HepG2 (cell line): ENCODE measurements around the gene SAPCD1. TPM values are rescaled to one million over a fixed set of nuclear protein-coding genes. Genes with fewer than 3 reads are reported as not detected.

Experiments used
- CBX1 ChIP-seq: IDR thresholded peaks from one replicate; pipeline ENCODE4 v1.6.1; 2016; ENCODE audit warnings: antibody characterized with exemption, low read depth
- GZF1 ChIP-seq: sonication (generic); formaldehyde crosslinking; IDR thresholded peaks from 2 replicates; pipeline ENCODE4 v1.5.1; 2020; ENCODE audit warnings: mild to moderate bottlenecking, missing genetic modification reagents
- HNF4A ChIP-seq: sonication (generic); formaldehyde crosslinking; IDR thresholded peaks from 2 replicates; pipeline ENCODE4 v1.4.0; 2020; ENCODE audit warnings: missing genetic modification reagents
- HOXA5 ChIP-seq: sonication (generic); formaldehyde crosslinking; IDR thresholded peaks from 2 replicates; pipeline ENCODE4 v1.4.0; 2020; ENCODE audit warnings: missing genetic modification reagents
- MED8 ChIP-seq: sonication (generic); formaldehyde crosslinking; IDR thresholded peaks from 2 replicates; pipeline ENCODE4 v1.8.1; 2023; ENCODE audit warnings: mild to moderate bottlenecking, missing genetic modification reagents; ENCODE audit not compliant: insufficient replicate concordance
- NCOR1 ChIP-seq: fragments of 200-600 bp; sonication (generic); IDR thresholded peaks from 2 replicates; pipeline ENCODE4 v1.7.0; 2017; ENCODE audit warnings: antibody characterized with exemption, low read length, borderline replicate concordance
- PAX8 ChIP-seq: sonication (generic); formaldehyde crosslinking; IDR thresholded peaks from 2 replicates; pipeline ENCODE4 v1.8.0; 2022; ENCODE audit warnings: mild to moderate bottlenecking, missing genetic modification reagents, borderline replicate concordance
- PCBP1 ChIP-seq: fragments of 200-400 bp; formaldehyde crosslinking; IDR thresholded peaks from 2 replicates; pipeline ENCODE4 v1.6.1; 2017; ENCODE audit warnings: mild to moderate bottlenecking, low read depth, low read length, borderline replicate concordance
- POLR2G ChIP-seq: fragments of 200-400 bp; formaldehyde crosslinking; IDR thresholded peaks from 2 replicates; pipeline ENCODE4 v1.6.1; 2018; ENCODE audit warnings: mild to moderate bottlenecking, low read depth, low read length, moderate library complexity
- PRMT3 ChIP-seq: sonication (generic); formaldehyde crosslinking; IDR thresholded peaks from 2 replicates; pipeline ENCODE4 v1.8.1; 2022; ENCODE audit warnings: low read depth, mild to moderate bottlenecking, moderate library complexity, missing genetic modification reagents, borderline replicate concordance
- RBFOX2 ChIP-seq: fragments of 200-400 bp; formaldehyde crosslinking; IDR thresholded peaks from 2 replicates; pipeline ENCODE4 v1.6.1; 2017; ENCODE audit warnings: low read depth, mild to moderate bottlenecking, low read length
- SAFB2 ChIP-seq: sonication (generic); formaldehyde crosslinking; IDR thresholded peaks from 2 replicates; pipeline ENCODE4 v1.5.1; 2020; ENCODE audit warnings: missing genetic modification reagents, low read depth, mild to moderate bottlenecking, borderline replicate concordance
- SATB2 ChIP-seq: sonication (generic); formaldehyde crosslinking; IDR thresholded peaks from 2 replicates; pipeline ENCODE4 v1.5.0; 2020; ENCODE audit warnings: missing genetic modification reagents
- SIN3B ChIP-seq: fragments of 150-350 bp; IDR thresholded peaks from 2 replicates; pipeline ENCODE4 v1.6.1; 2014; ENCODE audit warnings: low read length
- SNRNP70 ChIP-seq: fragments of 200-400 bp; formaldehyde crosslinking; IDR thresholded peaks from 2 replicates; pipeline ENCODE4 v1.6.1; 2017; ENCODE audit warnings: mild to moderate bottlenecking, low read depth, low read length, moderate library complexity
- SSRP1 ChIP-seq: IDR thresholded peaks from 2 replicates; pipeline ENCODE4 v1.6.1; 2016; ENCODE audit warnings: control low read depth
- ZBTB38 ChIP-seq: sonication (generic); formaldehyde crosslinking; IDR thresholded peaks from 2 replicates; pipeline ENCODE4 v1.5.1; 2020; ENCODE audit warnings: mild to moderate bottlenecking, missing genetic modification reagents
- ZNF224 ChIP-seq: sonication (generic); formaldehyde crosslinking; IDR thresholded peaks from 2 replicates; pipeline ENCODE4 v1.5.0; 2020; ENCODE audit warnings: mild to moderate bottlenecking, missing genetic modification reagents
- ZNF333 ChIP-seq: sonication (generic); formaldehyde crosslinking; IDR thresholded peaks from 2 replicates; pipeline ENCODE4 v1.4.0; 2020; ENCODE audit warnings: mild to moderate bottlenecking, missing genetic modification reagents, borderline replicate concordance
- ZNF33A ChIP-seq: sonication (generic); formaldehyde crosslinking; IDR thresholded peaks from 2 replicates; pipeline ENCODE4 v1.5.1; 2020; ENCODE audit warnings: missing genetic modification reagents, mild to moderate bottlenecking, moderate library complexity, borderline replicate concordance
- ZNF382 ChIP-seq: sonication (generic); formaldehyde crosslinking; IDR thresholded peaks from 2 replicates; pipeline ENCODE4 v1.5.0; 2020; ENCODE audit warnings: missing genetic modification reagents, mild to moderate bottlenecking, borderline replicate concordance
- ZNF446 ChIP-seq: sonication (generic); formaldehyde crosslinking; IDR thresholded peaks from 2 replicates; pipeline ENCODE4 v1.5.0; 2020; ENCODE audit warnings: mild to moderate bottlenecking, missing genetic modification reagents
- ZNF607 ChIP-seq: sonication (generic); formaldehyde crosslinking; IDR thresholded peaks from 2 replicates; pipeline ENCODE4 v1.5.1; 2020; ENCODE audit warnings: missing genetic modification reagents, mild to moderate bottlenecking, borderline replicate concordance
- ZNF776 ChIP-seq: sonication (generic); formaldehyde crosslinking; IDR thresholded peaks from 2 replicates; pipeline ENCODE4 v1.4.0; 2020; ENCODE audit warnings: mild to moderate bottlenecking, missing genetic modification reagents
- polyA plus RNA-seq, 8 experiments: library from polyadenylated mRNA; depleted of rRNA in 3 of 8; stranded (reverse) in 7 of 8; unstranded in 1 of 8; fragments of >200 nt; fragmentation: Illumina TruSeq in 4 of 8; extraction: Trizol in 4 of 8; gene quantifications; 2 replicates each; pipeline versions ENCODE4 v1.2.1 to v1.2.3, GENCODE V29; 2011 to 2016; ENCODE audit warnings: low read depth in 4 of 8, missing spikeins in 1 of 8, mixed read lengths in 1 of 8; ENCODE audit not compliant: insufficient read depth in 1 of 8
- total RNA-seq, 5 experiments: library from RNA; depleted of rRNA; stranded (reverse); fragments of >200 nt; fragmentation: Illumina TruSeq; extraction: Trizol; gene quantifications; 2 replicates each; pipeline ENCODE4 v1.2.3, GENCODE V29; 2016; ENCODE audit warnings: low read depth in 1 of 5
- TF ChIP-seq, protein P1 (sequence below): sonication (generic); formaldehyde crosslinking; IDR thresholded peaks from 2 replicates; pipeline ENCODE4 v1.5.0; 2020; ENCODE audit warnings: missing genetic modification reagents
- TF ChIP-seq, protein P2 (sequence below): sonication (generic); formaldehyde crosslinking; IDR thresholded peaks from 2 replicates; pipeline ENCODE4 v1.4.0; 2020; ENCODE audit warnings: missing genetic modification reagents
- TF ChIP-seq, protein P3 (sequence below): sonication (generic); formaldehyde crosslinking; IDR thresholded peaks from 2 replicates; pipeline ENCODE4 v1.8.1; 2023; ENCODE audit warnings: mild to moderate bottlenecking, moderate library complexity, missing genetic modification reagents
- TF ChIP-seq, protein P4 (sequence below): IDR thresholded peaks from 2 replicates; pipeline ENCODE4 v1.6.1; 2016; ENCODE audit warnings: missing compliant biosample characterization, missing genetic modification reagents, borderline replicate concordance

The SAPCD1 gene
- total and polyA plus RNA-seq, 2 of the 13 experiments (the other 11 are each of a cell fraction or from before 2014, with no cell fraction given) = 2.5 to 3.9 TPM

DNA sequence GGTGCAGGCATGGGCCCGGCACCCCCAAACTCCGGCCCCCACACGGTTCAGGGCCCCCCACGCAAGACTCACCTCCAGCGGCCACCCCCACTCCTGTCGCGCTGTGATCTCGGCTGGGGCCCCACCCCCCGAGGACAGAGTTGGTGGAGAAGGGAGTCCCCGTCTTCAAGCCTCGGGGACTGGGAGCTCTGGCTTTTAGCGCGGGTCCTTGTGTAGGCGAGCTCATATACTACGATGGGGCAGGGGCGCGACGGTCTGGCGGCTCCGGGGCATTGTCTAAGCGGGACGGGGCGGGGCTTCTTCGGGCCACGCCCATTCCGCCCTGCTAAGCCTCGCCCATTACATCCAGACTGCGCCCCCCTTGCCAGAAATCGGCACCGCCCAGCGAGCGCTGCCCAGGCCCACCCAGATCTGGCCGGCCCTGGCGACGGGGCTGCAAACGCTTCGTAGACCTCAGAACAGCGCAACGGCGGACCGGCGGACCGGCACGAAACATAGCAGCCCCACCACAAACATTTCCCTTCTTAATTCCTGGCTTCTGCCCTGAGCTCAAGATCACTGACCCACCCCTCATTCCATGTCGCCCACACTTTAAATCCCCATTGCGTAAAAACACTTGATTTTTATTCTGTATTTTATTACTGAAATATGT, 32.4 kb upstream of the SAPCD1 start (continued):
- TF ChIP-seq SNRNP70 (peak; percentile 82; the same call in 1 of the 2 replicates), SAFB2 (no peak), NCOR1 (peak; percentile 79), SIN3B (no peak), ZNF607 (CRISPR knock-in tag) (peak; percentile 95), PCBP1 (peak; percentile 97; the same call in 1 of the 2 replicates), HNF4A (CRISPR knock-in tag) (0 out of 2 replicates have a peak, but pooled peaks have one; percentile 2), PRMT3 (CRISPR knock-in tag) (peak; percentile 94), ZBTB38 (peak; percentile 98), ZNF333 (peak; percentile 56; the same call in 1 of the 2 replicates), PAX8 (CRISPR knock-in tag) (0 out of 2 replicates have a peak, but pooled peaks have one; percentile 58), GZF1 (CRISPR knock-in tag) (0 out of 2 replicates have a peak, but pooled peaks have one; percentile 41), HOXA5 (no peak), CBX1 (peak; percentile 1), SATB2 (CRISPR knock-in tag) (peak; percentile 40; the same call in 1 of the 2 replicates), MED8 (CRISPR knock-in tag) (peak; percentile 22), RBFOX2 (peak; percentile 99), ZNF446 (CRISPR knock-in tag) (0 out of 2 replicates have a peak, but pooled peaks have one; percentile 74), ZNF33A (CRISPR knock-in tag) (peak; percentile 98), SSRP1 (CRISPR knock-in tag) (peak; percentile 79; the same call in 1 of the 2 replicates), ZNF382 (CRISPR knock-in tag) (no peak), POLR2G (peak; percentile 97), ZNF776 (CRISPR knock-in tag) (peak; percentile 61), ZNF224 (CRISPR knock-in tag) (peak; percentile 70; the same call in 1 of the 2 replicates)
- TF ChIP-seq, protein P1, sequence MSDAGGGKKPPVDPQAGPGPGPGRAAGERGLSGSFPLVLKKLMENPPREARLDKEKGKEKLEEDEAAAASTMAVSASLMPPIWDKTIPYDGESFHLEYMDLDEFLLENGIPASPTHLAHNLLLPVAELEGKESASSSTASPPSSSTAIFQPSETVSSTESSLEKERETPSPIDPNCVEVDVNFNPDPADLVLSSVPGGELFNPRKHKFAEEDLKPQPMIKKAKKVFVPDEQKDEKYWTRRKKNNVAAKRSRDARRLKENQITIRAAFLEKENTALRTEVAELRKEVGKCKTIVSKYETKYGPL (CRISPR knock-in tag) = no peak
- TF ChIP-seq, protein P2, sequence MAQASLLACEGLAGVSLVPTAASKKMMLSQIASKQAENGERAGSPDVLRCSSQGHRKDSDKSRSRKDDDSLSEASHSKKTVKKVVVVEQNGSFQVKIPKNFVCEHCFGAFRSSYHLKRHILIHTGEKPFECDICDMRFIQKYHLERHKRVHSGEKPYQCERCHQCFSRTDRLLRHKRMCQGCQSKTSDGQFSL (CRISPR knock-in tag) = 0 out of 2 replicates have a peak, but pooled peaks have one; percentile 17
- TF ChIP-seq, protein P3, sequence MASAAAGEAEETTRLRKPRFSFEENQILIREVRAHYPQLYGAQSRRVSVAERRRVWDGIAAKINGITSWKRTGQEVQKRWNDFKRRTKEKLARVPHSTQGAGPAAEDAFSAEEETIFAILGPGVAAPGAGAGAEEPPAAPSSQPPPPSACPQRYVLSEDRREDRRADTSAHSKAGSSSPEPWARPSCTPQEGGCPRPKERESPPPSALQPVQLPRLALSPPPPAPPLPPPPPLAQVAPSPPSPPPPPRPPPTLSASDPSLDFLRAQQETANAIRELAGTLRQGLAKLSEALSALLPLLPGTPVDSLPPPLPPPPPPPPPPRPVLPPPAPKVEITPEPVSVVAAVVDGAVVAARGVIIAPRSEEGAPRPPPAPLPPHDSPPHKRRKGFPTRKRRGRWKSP (CRISPR knock-in tag) = peak; percentile 89; the same call in 1 of the 2 replicates
- TF ChIP-seq, protein P4, sequence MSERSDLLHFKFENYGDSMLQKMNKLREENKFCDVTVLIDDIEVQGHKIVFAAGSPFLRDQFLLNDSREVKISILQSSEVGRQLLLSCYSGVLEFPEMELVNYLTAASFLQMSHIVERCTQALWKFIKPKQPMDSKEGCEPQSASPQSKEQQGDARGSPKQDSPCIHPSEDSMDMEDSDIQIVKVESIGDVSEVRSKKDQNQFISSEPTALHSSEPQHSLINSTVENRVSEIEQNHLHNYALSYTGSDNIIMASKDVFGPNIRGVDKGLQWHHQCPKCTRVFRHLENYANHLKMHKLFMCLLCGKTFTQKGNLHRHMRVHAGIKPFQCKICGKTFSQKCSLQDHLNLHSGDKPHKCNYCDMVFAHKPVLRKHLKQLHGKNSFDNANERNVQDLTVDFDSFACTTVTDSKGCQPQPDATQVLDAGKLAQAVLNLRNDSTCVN = 0 out of 2 replicates have a peak, but pooled peaks have one; percentile 5
